SK-N-MC (cell line): ENCODE results near the gene TMEM184B.

Source experiments
- DNase-seq: peaks from one replicate; pipeline ENCODE4 v3.0.0-alpha.2; 2011; ENCODE audit warnings: low read depth, low spot score
- H3K27ac ChIP-seq: fragments of 200-600 bp; sonication (generic); 2 replicates; pipeline ENCODE4 v1.5.1; 2016; ENCODE audit warnings: mixed run types
- H3K36me3 ChIP-seq: fragments of 200-600 bp; sonication (generic); 2 replicates; pipeline ENCODE4 v1.6.1; 2017; ENCODE audit warnings: antibody characterized with exemption, low read length, mixed read lengths; ENCODE audit not compliant: insufficient read depth
- H3K4me3 ChIP-seq: fragments of 200-600 bp; sonication (generic); 2 replicates; pipeline ENCODE4 v1.5.1; 2016
- H3K9ac ChIP-seq: fragments of 200-600 bp; sonication (generic); 2 replicates; pipeline ENCODE4 v1.8.0; 2017; ENCODE audit warnings: mixed run types, mixed read lengths; ENCODE audit not compliant: insufficient read length
- H3K9me3 ChIP-seq: fragments of 200-600 bp; sonication (generic); 2 replicates; pipeline ENCODE4 v1.6.1; 2017; ENCODE audit warnings: low read depth, mild to moderate bottlenecking, antibody characterized with exemption, low read length, moderate library complexity, mixed read lengths
- EZH2 ChIP-seq: fragments of 200-600 bp; sonication (generic); IDR thresholded peaks from one replicate; pipeline ENCODE4 v1.6.1; 2017; ENCODE audit warnings: antibody characterized with exemption
- FOXP2 ChIP-seq: optimal IDR thresholded peaks from 2 replicates; pipeline ENCODE3; 2011; ENCODE audit warnings: mild to moderate bottlenecking, moderate library complexity; ENCODE audit not compliant: insufficient read depth; ENCODE audit errors: extremely low read length, control extremely low read depth
- POLR2AphosphoS5 ChIP-seq: IDR thresholded peaks from 2 replicates; pipeline ENCODE4 v1.6.1; 2012; ENCODE audit warnings: mild to moderate bottlenecking, low read depth, low read length, borderline replicate concordance

The TMEM184B gene

DNA sequence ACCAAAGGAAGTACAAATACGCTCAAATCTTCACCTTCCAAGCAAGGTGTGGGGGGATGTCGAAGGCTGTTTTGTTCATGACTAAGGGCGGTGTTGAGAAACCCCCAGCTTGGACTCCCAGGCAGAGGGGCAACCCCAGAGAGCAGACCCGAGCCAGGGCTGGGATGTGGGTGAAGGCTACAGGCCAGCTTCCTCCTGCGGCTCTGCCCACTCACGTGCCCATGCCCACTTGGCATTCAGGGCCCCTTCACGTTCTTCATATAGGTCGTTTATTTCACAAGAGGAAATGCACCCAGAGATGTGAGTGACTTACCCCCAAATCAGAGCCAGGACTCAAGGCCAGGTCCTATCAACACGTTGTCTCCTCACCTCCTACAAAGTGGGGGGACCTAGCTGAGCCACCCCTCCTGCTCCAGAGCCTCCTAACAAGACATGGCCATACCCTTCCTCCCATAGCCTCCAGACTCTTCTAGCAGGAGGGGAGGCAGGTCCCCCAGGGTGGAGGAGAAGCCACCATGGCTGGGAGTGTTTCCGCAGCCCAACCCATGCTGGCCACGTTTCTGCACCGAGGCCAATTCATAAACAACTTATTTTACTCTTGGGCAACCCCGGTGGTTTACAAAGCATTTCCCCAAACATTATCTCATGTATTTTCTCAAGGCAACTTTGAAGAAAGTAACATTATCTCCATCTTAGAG is 22.0 kb downstream of the TMEM184B start:
- H3K9me3 ChIP-seq = no peaks in the 10 kb centered on the region
- H3K36me3 ChIP-seq = no peaks in the 10 kb centered on the region; the same call in 1 of the 2 replicates
- H3K4me3 ChIP-seq = no peak overlapping the region
- DNase-seq = no peak
- TF ChIP-seq FOXP2 (no peak), POLR2AphosphoS5 (no peak), EZH2 (no peak)
- no peak overlapping the region for H3K9ac ChIP-seq
- H3K27ac ChIP-seq = no peak overlapping the region

GRCh38 chr22:38249803-38250642 is 22.8 kb downstream of the TMEM184B start:
- no peak overlapping the region for H3K4me3 ChIP-seq
- H3K27ac ChIP-seq = no peak overlapping the region
- H3K9me3 ChIP-seq = no peaks in the 10 kb centered on the region
- TF ChIP-seq FOXP2 = no peak
- no peak for TF ChIP-seq POLR2AphosphoS5
- no peak for TF ChIP-seq EZH2
- H3K9ac ChIP-seq = no peak overlapping the region
- H3K36me3 ChIP-seq = no peaks in the 10 kb centered on the region; the same call in 1 of the 2 replicates
- DNase-seq = no peak

DNA sequence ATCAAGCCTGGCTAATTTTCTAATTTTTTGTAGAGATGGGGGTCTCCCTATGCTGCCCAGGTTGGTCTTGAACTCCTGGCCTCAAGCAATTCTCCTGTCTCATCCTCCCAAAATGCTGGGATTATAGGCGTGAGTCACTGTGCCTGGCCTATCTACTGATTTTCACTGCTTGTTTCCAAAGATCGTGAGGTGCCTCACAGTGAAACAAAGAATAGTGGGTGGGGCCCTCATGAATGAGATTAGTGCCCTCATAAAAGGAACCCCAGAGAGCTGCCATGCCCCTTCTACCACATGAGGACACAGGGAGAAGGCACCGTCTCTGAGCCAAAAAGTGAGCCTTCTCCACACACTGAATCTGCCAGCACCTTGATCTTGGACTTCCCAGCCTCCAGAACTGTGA is 23.5 kb downstream of the TMEM184B start:
- no peak overlapping the region for H3K9ac ChIP-seq

DNA sequence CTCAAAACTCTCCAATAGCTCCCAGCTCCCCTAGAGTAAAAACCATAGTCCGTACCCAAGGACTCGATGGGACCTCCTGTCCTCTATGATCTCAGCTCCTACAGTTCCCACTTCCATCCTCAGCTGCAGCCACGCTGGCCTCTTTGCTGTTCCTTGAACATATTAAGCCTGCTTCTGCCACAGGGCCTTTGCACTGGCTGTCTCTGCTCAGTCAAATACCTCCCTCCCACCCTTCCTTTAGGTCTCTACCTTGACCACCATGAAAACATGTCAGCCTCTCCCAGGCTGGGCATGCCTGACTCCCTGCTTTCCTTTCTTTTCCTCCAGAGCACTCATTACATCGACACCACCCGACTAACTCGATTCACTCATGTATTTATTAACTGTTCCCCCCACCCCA is 24.5 kb downstream of the TMEM184B start:
- TF ChIP-seq POLR2AphosphoS5 = no peak
- no peak for TF ChIP-seq FOXP2
- no peak for TF ChIP-seq EZH2
- Histone ChIP-seq H3K9me3 (no peaks in the 10 kb centered on the region), H3K36me3 (no peaks in the 10 kb centered on the region; the same call in 1 of the 2 replicates), H3K4me3 (no peak overlapping the region), H3K9ac (no peak overlapping the region), H3K27ac (no peak overlapping the region)
- no peak for DNase-seq

More for the DNA sequence above, 23.5 kb downstream of the TMEM184B start:
- Histone ChIP-seq H3K4me3 (no peak overlapping the region), H3K27ac (no peak overlapping the region), H3K36me3 (no peaks in the 10 kb centered on the region; the same call in 1 of the 2 replicates), H3K9me3 (no peaks in the 10 kb centered on the region)
- no peak for DNase-seq
- no peak for TF ChIP-seq POLR2AphosphoS5
- no peak for TF ChIP-seq FOXP2
- no peak for TF ChIP-seq EZH2

DNA sequence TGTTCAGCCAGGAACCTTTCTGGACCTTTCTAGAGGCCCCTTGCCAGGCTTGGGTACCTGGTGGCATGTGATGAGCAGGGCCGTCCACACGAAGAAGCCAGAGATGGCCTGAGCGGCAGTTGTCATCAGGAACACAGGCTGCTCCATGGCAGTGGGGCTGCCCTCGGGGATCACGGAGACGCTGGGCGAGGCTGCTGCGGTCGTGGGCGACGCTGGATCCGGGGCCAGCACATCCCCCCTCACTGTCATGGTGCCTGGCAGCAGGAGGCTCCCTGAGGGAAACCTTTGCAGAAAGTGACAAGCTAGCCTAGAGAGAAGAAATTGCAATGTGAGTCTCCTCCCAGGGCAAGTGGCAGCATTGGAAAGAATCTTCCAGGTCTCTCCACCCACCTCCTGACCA is 25.1 kb downstream of the TMEM184B start:
- H3K27ac ChIP-seq = no peak overlapping the region
- TF ChIP-seq EZH2 (no peak), POLR2AphosphoS5 (no peak), FOXP2 (no peak)
- H3K9ac ChIP-seq = no peak overlapping the region
- no peak for DNase-seq
- no peak overlapping the region for H3K4me3 ChIP-seq
- no peaks in the 10 kb centered on the region; the same call in 1 of the 2 replicates for H3K36me3 ChIP-seq
- H3K9me3 ChIP-seq = no peaks in the 10 kb centered on the region

- no peak overlapping the region for H3K4me3 ChIP-seq
- TF ChIP-seq POLR2AphosphoS5 (no peak), EZH2 (no peak), FOXP2 (no peak)
- H3K36me3 ChIP-seq = no peaks in the 10 kb centered on the region; the same call in 1 of the 2 replicates
- H3K9me3 ChIP-seq = no peaks in the 10 kb centered on the region
- H3K27ac ChIP-seq = no peak overlapping the region
- DNase-seq = no peak
- no peak overlapping the region for H3K9ac ChIP-seq
Observed at GRCh38 chr22:38246692-38247091, 26.1 kb downstream of the TMEM184B start.

DNA sequence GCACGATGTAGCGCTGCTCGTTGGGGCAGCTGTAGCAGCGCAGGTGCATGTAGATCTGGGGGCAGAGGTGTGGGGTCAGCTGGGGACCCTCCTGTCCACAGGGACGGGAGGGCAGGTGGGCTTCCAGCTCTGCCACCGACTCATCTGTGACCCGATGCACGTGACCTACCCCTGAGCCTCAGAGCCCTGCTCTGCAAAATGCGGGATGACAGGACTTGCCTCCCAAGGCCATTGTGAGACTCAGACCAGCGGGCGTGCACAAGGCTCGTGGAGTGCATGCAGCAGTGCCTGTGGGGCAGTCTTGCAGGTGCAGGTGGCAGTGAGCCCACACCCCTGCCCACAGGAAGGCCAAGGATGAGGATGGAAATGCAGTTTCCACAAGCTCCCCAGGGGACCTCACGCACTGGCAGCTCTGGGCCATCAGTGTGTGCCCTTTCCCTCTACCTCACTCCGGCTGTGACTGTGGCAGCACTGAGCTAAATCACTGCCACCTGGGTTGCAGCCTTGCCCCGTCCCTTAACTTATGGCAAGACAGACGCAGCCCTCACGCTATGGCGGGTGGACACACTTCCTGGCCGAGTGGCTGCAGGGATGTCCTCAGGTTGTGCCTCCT is 26.7 kb downstream of the TMEM184B start:
- Histone ChIP-seq H3K9ac (no peak overlapping the region), H3K4me3 (no peak overlapping the region), H3K36me3 (no peaks in the 10 kb centered on the region; the same call in 1 of the 2 replicates), H3K9me3 (no peaks in the 10 kb centered on the region), H3K27ac (no peak overlapping the region)
- no peak for DNase-seq
- no peak for TF ChIP-seq EZH2
- TF ChIP-seq FOXP2 = no peak
- TF ChIP-seq POLR2AphosphoS5 = no peak

DNA sequence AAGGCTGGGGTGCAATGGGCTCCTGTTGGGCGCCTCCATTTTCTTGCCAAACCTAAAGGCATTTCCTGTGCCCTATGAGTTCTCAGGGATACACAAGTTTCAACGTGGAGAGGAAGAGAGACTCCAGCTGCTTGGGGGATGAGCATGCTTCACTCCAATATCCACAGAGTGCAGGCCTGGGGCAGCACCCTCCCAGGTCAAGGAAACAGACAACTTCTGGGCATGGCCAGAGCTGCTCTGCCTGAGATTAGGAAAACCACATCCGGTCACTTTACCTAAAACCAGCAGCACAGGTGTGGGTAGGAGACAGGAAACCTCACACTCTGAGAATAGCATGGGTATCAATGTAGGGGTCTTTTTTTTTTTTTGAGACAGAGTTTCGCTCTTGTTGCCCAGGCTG is 28.7 kb downstream of the TMEM184B start:
- DNase-seq = no peak
- Histone ChIP-seq H3K9ac (no peak overlapping the region), H3K9me3 (no peaks in the 10 kb centered on the region), H3K27ac (no peak overlapping the region), H3K4me3 (no peak overlapping the region), H3K36me3 (no peaks in the 10 kb centered on the region; the same call in 1 of the 2 replicates)
- no peak for TF ChIP-seq FOXP2
- TF ChIP-seq EZH2 = no peak
- no peak for TF ChIP-seq POLR2AphosphoS5
